ENCODE measurements around the gene HEXIM2. TPM values are rescaled to one million over a fixed set of nuclear protein-coding genes. Genes with fewer than 3 reads are reported as not detected.

Gene HEXIM2
- total and polyA plus RNA-seq, 5 experiments from 2014 or later = 2.6 to 4.4 (median 3.4) TPM

DNA sequence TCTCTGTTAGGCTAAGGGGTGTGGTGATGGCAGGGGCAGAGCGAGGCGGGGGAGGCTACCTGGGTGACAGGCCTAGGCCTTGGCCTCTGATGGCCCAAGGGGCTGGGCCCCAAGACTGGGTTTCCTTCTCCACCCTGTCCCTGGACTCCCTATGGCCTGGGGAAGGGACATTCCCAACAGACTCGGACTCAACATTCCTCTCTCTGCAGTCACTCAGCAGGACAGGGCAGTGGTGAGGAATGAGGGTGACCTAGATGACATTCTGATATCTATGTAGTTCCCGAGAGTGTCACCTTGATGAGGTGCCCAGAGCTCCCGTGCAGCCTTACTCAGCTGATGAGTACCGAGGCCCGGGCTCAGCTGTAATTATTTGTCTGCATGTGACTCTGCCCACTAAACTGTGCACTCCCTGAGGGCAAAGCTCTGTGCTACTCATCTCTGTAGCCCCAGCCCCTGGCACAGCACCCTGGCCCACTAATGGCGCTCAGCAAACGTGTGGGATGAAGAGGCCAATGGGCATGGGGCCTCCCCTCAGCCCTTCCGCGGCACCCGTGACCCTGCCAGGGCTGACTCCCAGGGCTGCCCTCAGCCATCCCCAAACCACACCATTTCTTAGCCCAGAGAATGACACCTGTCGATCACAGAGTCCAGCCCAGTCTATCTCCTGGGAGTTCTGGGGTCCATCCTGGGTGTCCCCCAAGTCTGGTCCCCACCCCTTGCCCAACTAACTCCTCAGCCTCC is 31.6 kb upstream of the HEXIM2 start:
- Mint-ChIP-seq H3K9me3 (no peaks in the 10 kb centered on the region), H3K4me1 (peaks cover 5 to 10% (median 7%) of the 10 kb centered on the region in 4 donors), H3K4me3 (peak overlapping the region in 5 of 10 donors; percentile 10 to 78 (median 30)), H3K36me3 (no peaks in the 10 kb centered on the region), H3K27me3 (peaks cover 0 to 3% (median 3%) of the 10 kb centered on the region in 5 donors), H3K27ac (no peak overlapping the region)
- ATAC-seq (no peak), DNase-seq (peak in 1 of 10 donors; percentile 54)
- POLR2A ChIA-PET = interaction anchor here (0.8 to 1.2 kb wide), 3 partner anchors 11 to 42 kb away, joined by 3 to 4 read pairs (median 3); no protein-coding TSS in a partner anchor

DNA sequence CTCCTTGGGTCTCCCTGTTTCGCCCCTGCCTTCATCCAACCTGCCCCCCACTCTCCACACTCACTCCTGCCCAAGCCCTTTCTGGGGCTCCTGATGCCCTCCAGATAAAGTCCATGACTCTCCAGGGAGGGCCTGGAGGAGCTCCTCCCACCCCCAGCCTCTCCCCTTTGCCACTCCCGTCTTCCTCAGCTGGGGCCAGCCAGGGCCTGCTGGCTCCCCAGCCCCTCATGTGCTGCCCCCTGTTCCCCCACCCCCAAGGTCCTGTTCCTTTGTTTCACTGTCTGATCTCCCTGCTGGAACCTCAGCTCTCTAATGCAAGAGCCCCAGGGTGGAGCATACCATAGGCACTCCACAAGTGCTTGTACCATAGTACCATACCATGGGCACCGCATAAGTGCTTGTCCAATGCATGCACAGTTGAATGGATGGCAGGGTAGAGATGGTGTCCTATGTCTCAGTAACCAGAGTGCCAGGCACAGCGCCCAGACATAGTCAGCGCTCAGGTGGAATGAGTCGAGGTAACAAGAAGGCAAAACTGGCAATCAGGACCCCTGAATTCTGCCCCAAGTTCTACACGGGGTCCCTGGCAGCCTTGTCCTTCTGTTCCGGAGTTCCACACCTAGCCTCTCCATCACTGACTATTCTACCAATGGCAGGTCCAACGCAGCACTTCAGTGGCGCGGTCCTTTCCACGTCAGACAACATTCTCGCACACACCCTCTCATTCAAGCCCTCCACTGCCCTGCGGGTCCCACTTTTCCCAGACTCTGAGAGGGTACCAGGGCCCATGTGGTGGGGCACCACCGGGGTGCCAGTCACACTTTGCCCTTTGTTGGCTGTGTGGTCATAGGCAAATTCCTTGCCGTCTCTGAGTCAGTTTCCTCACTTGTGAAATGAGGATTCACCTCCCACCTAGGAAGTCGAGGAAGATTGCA is 30.7 kb upstream of the HEXIM2 start:
- Mint-ChIP-seq H3K9me3 (no peaks in the 10 kb centered on the region), H3K27me3 (peaks cover 0 to 3% (median 3%) of the 10 kb centered on the region in 5 donors), H3K4me1 (peaks cover 6 to 16% (median 12%) of the 10 kb centered on the region in 4 donors), H3K4me3 (peak overlapping the region; percentile 15 to 84 (median 68)), H3K27ac (peak overlapping the region in 6 of 10 donors; percentile 44 to 63 (median 52)), H3K36me3 (no peaks in the 10 kb centered on the region)
- no peak for ATAC-seq
- DNase-seq = peak in 1 of 10 donors; percentile 52
- POLR2A ChIA-PET = interaction anchor here (1.2 to 7.2 kb wide), 2 partner anchors 12 to 17 kb away, joined by 4 to 195 read pairs; partner anchors contain the start of gene HEXIM1

GRCh38 chr17:45131616-45132319 is 29.9 kb upstream of the HEXIM2 start:
- POLR2A ChIA-PET = interaction anchor here (7.2 kb wide), 1 partner anchor 16 kb away, joined by 195 read pairs; the partner anchor contains the start of gene HEXIM1
- DNase-seq = peak in 9 of 10 donors; percentile 30 to 78 (median 47)

DNA sequence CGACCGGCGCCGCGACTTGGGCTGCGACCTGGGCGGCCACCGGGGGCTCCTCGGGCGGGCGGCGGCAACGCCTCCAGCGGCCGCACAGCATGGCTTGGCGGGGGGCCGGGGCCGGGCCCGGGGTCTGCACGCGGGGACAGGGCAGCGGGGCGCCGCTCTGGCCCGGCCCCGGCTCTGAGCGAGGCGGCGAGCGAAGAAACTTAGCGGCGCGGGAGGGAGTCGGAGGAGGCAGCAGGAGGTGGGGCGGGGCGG is 29.4 kb upstream of the HEXIM2 start, which contains the start of gene PLCD3:
TSS of gene PLCD3 (minus strand) at position 196 of the 252 bp plus-strand sequence. CDS start at position 91, 105 bp downstream.
- H3K27me3 Mint-ChIP-seq = peaks cover 0 to 3% (median 3%) of the 10 kb centered on the region in 5 donors
- peaks cover 10 to 25% (median 18%) of the 10 kb centered on the region in 4 donors for H3K4me1 Mint-ChIP-seq
- no peaks in the 10 kb centered on the region for H3K36me3 Mint-ChIP-seq
- no peaks in the 10 kb centered on the region for H3K9me3 Mint-ChIP-seq
- peak within 1 kb of the TSS; percentile 29 to 95 (median 92) for H3K27ac Mint-ChIP-seq
- POLR2A ChIA-PET = interaction anchor here (4.0 to 7.2 kb wide), 2 partner anchors 16 to 30 kb away, joined by 38 to 195 read pairs; partner anchors contain the start of genes HEXIM1 and HEXIM2
- ATAC-seq = peak in 1 of 2 donors; percentile 42
- peak in 1 of 10 donors; percentile 42 for DNase-seq
- H3K4me3 Mint-ChIP-seq = peak within 1 kb of the TSS; percentile 84 to 94 (median 90)

More at GRCh38 chr17:45131616-45132319, 29.9 kb upstream of the HEXIM2 start:
- ATAC-seq = peak in 1 of 2 donors; percentile 0
- H3K27ac Mint-ChIP-seq = peak overlapping the region in 5 of 10 donors; percentile 15 to 87 (median 49)
- H3K27me3 Mint-ChIP-seq = peaks cover 0 to 3% (median 3%) of the 10 kb centered on the region in 5 donors
- peaks cover 10 to 25% (median 18%) of the 10 kb centered on the region in 4 donors for H3K4me1 Mint-ChIP-seq
- H3K36me3 Mint-ChIP-seq = no peaks in the 10 kb centered on the region
- peak overlapping the region; percentile 42 to 84 (median 70) for H3K4me3 Mint-ChIP-seq
- H3K9me3 Mint-ChIP-seq = no peaks in the 10 kb centered on the region

DNA sequence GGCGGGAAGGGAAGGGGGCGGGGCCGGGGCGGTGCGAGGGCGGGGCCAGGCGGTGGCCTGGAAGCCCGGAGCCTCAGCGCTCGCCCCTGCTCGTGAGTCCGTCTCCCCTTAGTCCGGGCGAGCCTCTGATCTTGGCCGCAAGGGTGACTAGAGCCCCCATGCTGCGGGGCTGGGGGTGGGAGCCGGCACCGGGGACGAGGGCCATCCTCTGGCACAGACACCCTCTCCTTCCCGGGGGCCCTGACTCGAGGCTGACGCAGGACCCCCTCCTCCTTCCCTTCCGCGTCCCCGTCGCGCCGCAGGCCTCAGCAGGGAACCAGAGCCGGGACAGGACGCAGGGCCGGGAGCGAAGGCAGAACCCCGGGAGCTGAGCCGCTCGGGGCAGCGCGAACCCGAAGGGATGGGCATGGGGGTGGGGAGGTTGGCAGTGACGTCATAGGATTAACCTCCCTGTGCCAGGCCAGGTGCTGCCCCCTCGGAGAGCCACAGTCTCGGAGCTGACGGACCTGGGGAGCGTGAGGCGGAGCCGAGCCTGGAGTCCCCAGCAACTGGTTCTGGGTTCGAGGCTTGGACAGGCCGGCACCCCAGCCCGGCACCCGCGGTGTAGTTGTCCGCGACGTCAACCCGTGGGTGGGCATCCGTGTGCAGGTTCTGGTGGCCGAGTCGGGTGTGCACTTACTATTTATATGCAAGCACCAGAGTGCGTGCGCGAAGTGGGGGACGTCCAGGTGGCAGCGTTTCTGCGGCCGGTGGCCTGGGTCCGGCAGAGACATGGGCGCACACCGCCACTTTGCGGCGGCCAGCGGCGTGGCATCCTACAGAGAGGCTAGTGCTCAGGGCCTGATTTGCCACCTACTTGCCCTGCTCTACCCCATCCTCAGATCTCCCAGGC is 28.9 kb upstream of the HEXIM2 start:
- H3K27me3 Mint-ChIP-seq = peaks cover 0 to 3% (median 3%) of the 10 kb centered on the region in 5 donors
- H3K9me3 Mint-ChIP-seq = no peaks in the 10 kb centered on the region
- ATAC-seq = peak; percentile 34 to 49
- H3K4me3 Mint-ChIP-seq = peak overlapping the region; percentile 84 to 94 (median 90)
- peaks cover 8 to 25% (median 18%) of the 10 kb centered on the region in 4 donors for H3K4me1 Mint-ChIP-seq
- H3K27ac Mint-ChIP-seq = peak overlapping the region; percentile 29 to 95 (median 92)
- H3K36me3 Mint-ChIP-seq = no peaks in the 10 kb centered on the region
- POLR2A ChIA-PET = interaction anchor here (0.6 to 7.2 kb wide), 8 partner anchors 9 to 256 kb away, joined by 3 to 195 read pairs (median 6); partner anchors contain the start of genes HEXIM1 and HEXIM2
- peak; percentile 55 to 87 (median 76) for DNase-seq

- H3K27ac Mint-ChIP-seq = peak within 1 kb of the TSS; percentile 65 to 95 (median 88)
- H3K4me1 Mint-ChIP-seq = peaks cover 8 to 26% (median 18%) of the 10 kb centered on the region in 4 donors
- peak; percentile 86 to 88 for ATAC-seq
- H3K9me3 Mint-ChIP-seq = no peaks in the 10 kb centered on the region
- peak; percentile 92 to 100 (median 98) for DNase-seq
- peaks cover 0 to 3% (median 3%) of the 10 kb centered on the region in 5 donors for H3K27me3 Mint-ChIP-seq
- POLR2A ChIA-PET = interaction anchor here (0.5 to 7.2 kb wide), 18 partner anchors 13 to 215 kb away, joined by 3 to 195 read pairs (median 7); partner anchors contain the start of genes HEXIM1 and HEXIM2
- H3K4me3 Mint-ChIP-seq = peak within 1 kb of the TSS; percentile 86 to 94 (median 90)
- H3K36me3 Mint-ChIP-seq = peaks cover 0 to 8% (median 0%) of the 10 kb centered on the region in 3 donors
Measured at GRCh38 chr17:45135192-45135977, 26.3 kb upstream of the HEXIM2 start, which contains the start of gene ACBD4. Gene ACBD4 (plus strand): TSS chr17:45135687. CDS start chr17:45136145, 458 bp downstream.

DNA sequence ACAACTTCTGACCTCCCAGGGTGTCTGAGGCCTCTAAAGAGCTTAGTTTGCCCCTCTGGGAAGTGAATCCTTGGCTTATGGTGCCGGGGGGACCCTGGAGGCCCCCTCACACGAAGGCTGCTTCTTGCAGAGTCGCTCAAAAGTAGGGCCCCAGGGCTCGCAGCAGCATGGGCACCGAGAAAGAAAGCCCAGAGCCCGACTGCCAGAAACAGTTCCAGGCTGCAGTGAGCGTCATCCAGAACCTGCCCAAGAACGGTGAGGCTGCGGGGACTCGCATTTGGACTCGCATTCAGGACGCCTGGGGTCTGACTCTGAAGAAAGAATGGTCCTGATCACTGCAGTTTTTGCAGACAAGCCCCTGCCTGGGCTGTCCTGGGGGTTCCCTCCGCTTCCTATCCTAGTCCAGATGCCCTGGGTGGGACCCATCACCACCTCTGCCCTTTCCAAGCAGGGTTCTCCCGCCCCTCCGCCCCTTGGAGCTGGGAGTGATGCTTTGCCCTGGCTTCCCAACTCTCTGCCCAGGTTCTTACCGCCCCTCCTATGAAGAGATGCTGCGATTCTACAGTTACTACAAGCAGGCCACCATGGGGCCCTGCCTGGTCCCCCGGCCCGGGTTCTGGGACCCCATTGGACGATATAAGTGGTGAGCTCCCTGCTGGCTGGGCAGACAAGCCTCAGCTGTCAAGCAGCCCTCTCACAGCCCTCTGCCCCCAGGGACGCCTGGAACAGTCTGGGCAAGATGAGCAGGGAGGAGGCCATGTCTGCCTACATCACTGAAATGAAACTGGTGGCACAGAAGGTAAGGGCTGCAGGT is 25.5 kb upstream of the HEXIM2 start:
- POLR2A ChIA-PET = interaction anchor here (0.5 to 7.2 kb wide), 14 partner anchors 12 to 216 kb away, joined by 3 to 195 read pairs (median 8); partner anchors contain the start of genes HEXIM1 and HEXIM2
- Mint-ChIP-seq H3K9me3 (no peaks in the 10 kb centered on the region), H3K36me3 (peaks cover 0 to 8% (median 0%) of the 10 kb centered on the region in 3 donors), H3K27me3 (peaks cover 0 to 3% (median 1%) of the 10 kb centered on the region in 5 donors), H3K27ac (peak overlapping the region; percentile 65 to 95 (median 88)), H3K4me1 (peaks cover 8 to 32% (median 22%) of the 10 kb centered on the region in 4 donors), H3K4me3 (peak overlapping the region; percentile 86 to 94 (median 90))
- no peak for ATAC-seq
- peak in 2 of 10 donors; percentile 7 to 60 for DNase-seq

DNA sequence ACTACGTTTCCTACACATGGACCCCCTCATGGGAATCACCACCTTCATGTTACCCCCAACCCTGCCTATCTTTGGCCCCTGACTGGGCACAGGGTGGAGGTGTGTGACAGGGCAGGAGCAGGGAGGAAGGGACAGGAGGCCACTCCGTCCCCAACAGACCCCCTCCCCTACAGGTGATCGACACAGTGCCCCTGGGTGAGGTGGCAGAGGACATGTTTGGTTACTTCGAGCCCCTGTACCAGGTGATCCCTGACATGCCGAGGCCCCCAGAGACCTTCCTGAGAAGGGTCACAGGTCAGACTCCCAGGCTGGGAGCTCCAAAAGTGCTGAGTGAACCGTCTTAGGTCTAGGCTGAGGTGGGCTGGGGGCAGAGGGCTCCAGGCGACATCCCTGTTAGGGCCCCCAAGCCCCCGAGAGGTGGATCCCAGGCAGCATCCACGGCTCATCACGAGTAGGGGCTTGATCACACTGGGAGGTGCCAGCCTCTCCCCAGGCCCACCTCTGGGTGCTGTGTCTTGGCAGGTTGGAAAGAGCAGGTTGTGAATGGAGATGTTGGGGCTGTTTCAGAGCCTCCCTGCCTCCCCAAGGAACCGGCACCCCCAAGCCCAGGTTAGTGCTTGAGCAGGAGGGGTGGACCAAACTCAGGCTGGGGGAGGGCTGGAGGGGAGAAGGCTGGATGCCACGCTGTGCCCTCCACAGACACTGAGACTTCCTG is 24.7 kb upstream of the HEXIM2 start:
- DNase-seq (peak in 1 of 10 donors; percentile 27), ATAC-seq (no peak)
- no peaks in the 10 kb centered on the region for H3K9me3 Mint-ChIP-seq
- peaks cover 0 to 8% (median 0%) of the 10 kb centered on the region in 3 donors for H3K36me3 Mint-ChIP-seq
- POLR2A ChIA-PET = interaction anchor here (2.2 to 7.2 kb wide), 3 partner anchors 11 to 60 kb away, joined by 13 to 195 read pairs (median 25); partner anchors contain the start of gene HEXIM1
- H3K27me3 Mint-ChIP-seq = no peaks in the 10 kb centered on the region
- H3K4me3 Mint-ChIP-seq = peak overlapping the region in 8 of 10 donors; percentile 86 to 93 (median 90)
- peaks cover 8 to 36% (median 26%) of the 10 kb centered on the region in 4 donors for H3K4me1 Mint-ChIP-seq
- peak overlapping the region in 3 of 10 donors; percentile 28 to 40 (median 32) for H3K27ac Mint-ChIP-seq

Data from naive thymus-derived CD8-positive, alpha-beta T cell (primary cell).